Gastrocnemius medialis (tissue), 4 donors: ENCODE results near the gene TNFAIP3. TPM values are rescaled to one million over a fixed set of nuclear protein-coding genes. Genes with fewer than 3 reads are reported as not detected.

Experiments
- ATAC-seq, 2 donors: fragments of 150-250 bp; one replicate each; pipeline ENCODE4 v1.9.1; 2016
- DNase-seq, 2 donors: peaks; one replicate each; pipeline ENCODE4 v3.0.0-alpha.2; 2019
- H3K27ac ChIP-seq, 4 donors: fragments of 200-600 bp; sonication (generic); 1 replicate in 1 of 4; 2 replicates in 3 of 4; pipeline ENCODE4 v1.5.1; 2016 to 2018; ENCODE audit warnings: mild to moderate bottlenecking in 2 of 4, moderate library complexity in 1 of 4
- H3K27me3 ChIP-seq, 3 donors: fragments of 200-600 bp; sonication (generic) in 2 of 3; 1 replicate in 1 of 3; 2 replicates in 2 of 3; pipeline versions ENCODE4 v1.5.1 to v1.6.0; 2016 to 2019; ENCODE audit warnings: mild to moderate bottlenecking in 1 of 3, moderate library complexity in 1 of 3
- H3K36me3 ChIP-seq, 2 donors: fragments of 200-600 bp; sonication (generic) in 1 of 2; one replicate each; pipeline ENCODE4 v1.5.1; 2017 to 2018
- H3K4me1 ChIP-seq, 2 donors: fragments of 200-600 bp; sonication (generic) in 1 of 2; one replicate each; pipeline ENCODE4 v1.5.1; 2016 to 2017; ENCODE audit warnings: mild to moderate bottlenecking in 2 of 2
- H3K4me3 ChIP-seq, 4 donors: fragments of 200-600 bp; sonication (generic) in 3 of 4; 1 replicate in 1 of 4; 2 replicates in 3 of 4; pipeline ENCODE4 v1.5.1; 2016 to 2019; ENCODE audit warnings: mild to moderate bottlenecking in 2 of 4
- H3K9me3 ChIP-seq, 3 donors: fragments of 200-600 bp; sonication (generic) in 2 of 3; 1 replicate in 1 of 3; 2 replicates in 2 of 3; pipeline ENCODE4 v1.5.1; 2016 to 2019
- CTCF ChIP-seq, 5 experiments: fragments of 450-650 bp in 3 of 5; fragments of 200-600 bp in 2 of 5; sonication (generic) in 2 of 5; IDR thresholded peaks in 4 of 5; conservative IDR thresholded peaks in 1 of 5; 1 replicate in 4 of 5; 2 replicates in 1 of 5; pipeline ENCODE4 v1.5.1; 2016 to 2019; ENCODE audit warnings: antibody characterized with exemption in 5 of 5, mild to moderate bottlenecking in 3 of 5, moderate library complexity in 3 of 5
- POLR2A ChIP-seq, 2 donors: fragments of 450-650 bp; IDR thresholded peaks; one replicate each; pipeline ENCODE4 v1.6.1; 2017; ENCODE audit warnings: antibody characterized with exemption in 2 of 2, mild to moderate bottlenecking in 2 of 2, moderate library complexity in 2 of 2
- in situ Hi-C, 4 donors: fragments of 200-750 bp; cut with MboI; loops; one replicate each; pipeline versions ENCODE4 v1.15.0 to v1.8.0; 2017; ENCODE audit warnings: low sequenced_read_pairs in 4 of 4
- intact Hi-C: fragments of 100-400 bp; cut with DNase I; formaldehyde crosslinking; loops from one replicate; pipeline ENCODE4 v1.15.1; 2023; ENCODE audit warnings: low total_unique reads
- total RNA-seq, 4 donors: library from RNA; depleted of rRNA; stranded (reverse); fragments of >200 nt; gene quantifications; one replicate each; pipeline versions ENCODE4 v1.1.0 to v1.2.3, GENCODE V29; 2016

Gene TNFAIP3
- total RNA-seq, 4 donors from 2014 or later: 2.6 to 7.1 (median 4.7) TPM

- H3K9me3 ChIP-seq: no peaks in the 10 kb centered on the region
- intact Hi-C loops (no loop called here), in situ Hi-C loops (no loop called here)
- no peak for TF ChIP-seq POLR2A (IDR thresholded peaks at IDR 0.05)
- no peak for TF ChIP-seq CTCF (IDR thresholded peaks at IDR 0.05 in 4 of 5, conservative IDR thresholded peaks at IDR 0.05 in 1 of 5)
- H3K4me1 ChIP-seq: peaks cover 0 to 5% of the 10 kb centered on the region in 2 donors
- no peaks in the 10 kb centered on the region for H3K27me3 ChIP-seq
- no peaks in the 10 kb centered on the region for H3K36me3 ChIP-seq
- H3K4me3 ChIP-seq: no peak overlapping the region
- no peak overlapping the region for H3K27ac ChIP-seq
- DNase-seq: no peak
- no peak for ATAC-seq
Measured at GRCh38 chr6:137852811-137853210, 14.2 kb upstream of the TNFAIP3 start.

- no peak overlapping the region for H3K4me3 ChIP-seq
- ATAC-seq (no peak), DNase-seq (no peak)
- H3K27ac ChIP-seq: no peak overlapping the region
- H3K36me3 ChIP-seq: no peaks in the 10 kb centered on the region
- H3K9me3 ChIP-seq: no peaks in the 10 kb centered on the region
- intact Hi-C loops (no loop called here), in situ Hi-C loops (no loop called here)
- H3K4me1 ChIP-seq: peaks cover 0 to 5% of the 10 kb centered on the region in 2 donors
- no peaks in the 10 kb centered on the region for H3K27me3 ChIP-seq
- no peak for TF ChIP-seq CTCF (IDR thresholded peaks at IDR 0.05 in 4 of 5, conservative IDR thresholded peaks at IDR 0.05 in 1 of 5)
- no peak for TF ChIP-seq POLR2A (IDR thresholded peaks at IDR 0.05)
Measured at GRCh38 chr6:137853569-137854213, 13.4 kb upstream of the TNFAIP3 start.

GRCh38 chr6:137856138-137856898 lies 10.7 kb upstream of the TNFAIP3 start:
- DNase-seq: no peak
- no peak for ATAC-seq
- Histone ChIP-seq H3K4me1 (no peaks in the 10 kb centered on the region), H3K9me3 (no peaks in the 10 kb centered on the region), H3K4me3 (no peak overlapping the region), H3K27ac (no peak overlapping the region), H3K27me3 (no peaks in the 10 kb centered on the region), H3K36me3 (no peaks in the 10 kb centered on the region)
- no peak for TF ChIP-seq POLR2A (IDR thresholded peaks at IDR 0.05)
- TF ChIP-seq CTCF (IDR thresholded peaks at IDR 0.05 in 4 of 5, conservative IDR thresholded peaks at IDR 0.05 in 1 of 5): no peak
- intact Hi-C loops: no loop called here
- in situ Hi-C loops: no loop called here

- TF ChIP-seq POLR2A (IDR thresholded peaks at IDR 0.05) (no peak), CTCF (IDR thresholded peaks at IDR 0.05 in 4 of 5, conservative IDR thresholded peaks at IDR 0.05 in 1 of 5) (no peak)
- Histone ChIP-seq H3K4me1 (no peaks in the 10 kb centered on the region), H3K27ac (no peak overlapping the region), H3K4me3 (no peak overlapping the region), H3K36me3 (no peaks in the 10 kb centered on the region), H3K27me3 (no peaks in the 10 kb centered on the region), H3K9me3 (no peaks in the 10 kb centered on the region)
- intact Hi-C loops: no loop called here
- ATAC-seq: no peak
- in situ Hi-C loops: no loop called here
- DNase-seq: no peak
Measured at GRCh38 chr6:137859025-137859424, 8.0 kb upstream of the TNFAIP3 start.
